Astrocyte of the spinal cord (primary cell): ENCODE results near the gene PMVK.

Experiments
- DNase-seq: peaks from one replicate; pipeline ENCODE4 v3.0.0; 2011; ENCODE audit warnings: low read depth, low spot score
- H3K4me3 ChIP-seq: 2 replicates; pipeline ENCODE4 v1.5.1; 2011; ENCODE audit warnings: low read depth, mild to moderate bottlenecking, low read length, moderate library complexity
- CTCF ChIP-seq: IDR thresholded peaks from 2 replicates; pipeline ENCODE4 v1.5.1; 2012; ENCODE audit warnings: low read depth, mild to moderate bottlenecking, low read length, inconsistent platforms
- in situ Hi-C: cut with HindIII; loops from 2 replicates; pipeline ENCODE4 v1.10.0; 2017; ENCODE audit warnings: low sequenced_read_pairs

PMVK gene

GRCh38 chr1:154941333-154942013, 5.0 kb upstream of the PMVK start:
- no peak overlapping the region for H3K4me3 ChIP-seq

DNA sequence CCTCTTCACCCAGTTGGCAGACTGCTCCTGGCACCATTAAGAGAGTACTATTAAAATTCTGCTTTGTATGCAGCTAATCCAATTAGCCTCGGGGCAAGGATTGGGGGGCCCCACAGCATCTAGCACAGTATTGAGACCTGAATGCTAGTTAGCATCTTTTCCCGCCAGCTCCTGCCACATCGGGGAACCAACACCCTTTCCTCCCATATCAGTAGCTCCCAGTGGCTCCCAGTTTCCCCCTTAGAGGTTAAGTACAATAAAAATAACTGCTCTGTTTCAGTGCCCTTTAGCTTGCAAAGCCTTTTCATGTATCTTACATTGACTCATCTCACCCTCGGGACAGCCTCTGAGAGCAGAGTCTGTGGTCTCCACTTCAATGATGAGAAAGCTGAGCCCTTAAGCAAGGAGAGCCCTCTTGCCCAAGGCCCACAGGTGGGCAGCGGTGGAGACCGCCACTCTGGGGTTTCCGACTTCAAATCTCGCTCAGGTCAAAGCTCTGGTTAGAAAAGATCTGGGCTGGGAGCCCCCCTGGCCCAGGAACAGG, 4.2 kb upstream of the PMVK start:
- in situ Hi-C loops, result no loop called here
- DNase-seq, result no peak
- no peak for TF ChIP-seq CTCF
- H3K4me3 ChIP-seq, result no peak overlapping the region

More at GRCh38 chr1:154941333-154942013, 5.0 kb upstream of the PMVK start:
- TF ChIP-seq CTCF, result no peak
- in situ Hi-C loops, result no loop called here
- DNase-seq, result no peak

DNA sequence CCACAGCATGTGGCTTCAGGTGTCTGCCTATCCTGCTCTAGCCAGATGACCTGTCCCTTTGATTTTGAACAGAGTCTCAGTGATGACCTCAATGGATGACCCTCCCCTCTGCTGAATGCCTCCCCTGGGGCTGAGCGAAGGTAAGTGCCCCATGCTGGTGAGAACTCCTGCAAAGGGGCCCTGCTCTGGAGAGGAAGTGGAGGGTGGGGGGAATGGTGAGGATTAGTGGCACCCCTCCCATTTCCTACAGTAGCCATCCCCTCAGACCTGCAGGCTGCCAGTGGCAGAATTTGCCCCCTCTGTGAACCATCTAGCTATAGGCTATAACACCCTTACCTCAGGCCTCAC, 3.7 kb upstream of the PMVK start:
- in situ Hi-C loops, result no loop called here
- no peak for DNase-seq
- TF ChIP-seq CTCF, result no peak

GRCh38 chr1:154938604-154939399, 2.3 kb upstream of the PMVK start:
- TF ChIP-seq CTCF, result no peak
- H3K4me3 ChIP-seq, result no peak overlapping the region

More for the DNA sequence above, 3.7 kb upstream of the PMVK start:
- no peak overlapping the region for H3K4me3 ChIP-seq

DNA sequence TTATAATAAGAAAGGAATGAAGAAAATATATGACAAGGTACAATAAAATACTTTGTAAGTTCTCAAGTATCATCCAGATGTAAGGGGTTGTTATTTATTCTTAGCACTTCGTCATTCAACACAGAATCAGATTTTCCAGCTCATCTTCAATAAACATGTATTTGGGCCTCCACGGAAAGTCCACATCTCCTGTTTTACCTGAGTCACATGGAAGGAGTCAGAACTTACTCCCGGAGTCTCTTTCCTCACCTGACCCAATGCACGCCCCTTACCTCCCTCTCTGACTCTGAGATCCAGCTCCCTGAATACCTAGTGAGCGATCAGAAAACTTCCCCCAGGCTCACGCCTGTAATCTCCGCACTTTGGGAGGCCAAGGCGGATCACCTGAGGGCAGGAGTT, 1.5 kb upstream of the PMVK start:
- in situ Hi-C loops, result no loop called here
- DNase-seq, result no peak
- peak overlapping the region; percentile 65 for H3K4me3 ChIP-seq
- TF ChIP-seq CTCF, result no peak

More at GRCh38 chr1:154938604-154939399, 2.3 kb upstream of the PMVK start:
- in situ Hi-C loops, result no loop called here
- no peak for DNase-seq

- H3K4me3 ChIP-seq, result peak overlapping the region; percentile 65
- in situ Hi-C loops, result no loop called here
- peak; percentile 7 for TF ChIP-seq CTCF
- DNase-seq, result peak; percentile 97
Measured at GRCh38 chr1:154937085-154937987, 817 bp upstream of the PMVK start.
